HG03196 (cell line): Measurements from ENCODE around the gene HORMAD1.
"Not testable (repeated sequence)": the region's sequence is repeated elsewhere in the genome, so short reads cannot be mapped to it uniquely, and the experiment has no call there.

Experiments used
- ATAC-seq: cut with Tn5 transposase; IDR thresholded peaks from one replicate; pipeline ENCODE4 v1.9.1; 2021; ENCODE audit not compliant: unreplicated experiment

The HORMAD1 gene

DNA sequence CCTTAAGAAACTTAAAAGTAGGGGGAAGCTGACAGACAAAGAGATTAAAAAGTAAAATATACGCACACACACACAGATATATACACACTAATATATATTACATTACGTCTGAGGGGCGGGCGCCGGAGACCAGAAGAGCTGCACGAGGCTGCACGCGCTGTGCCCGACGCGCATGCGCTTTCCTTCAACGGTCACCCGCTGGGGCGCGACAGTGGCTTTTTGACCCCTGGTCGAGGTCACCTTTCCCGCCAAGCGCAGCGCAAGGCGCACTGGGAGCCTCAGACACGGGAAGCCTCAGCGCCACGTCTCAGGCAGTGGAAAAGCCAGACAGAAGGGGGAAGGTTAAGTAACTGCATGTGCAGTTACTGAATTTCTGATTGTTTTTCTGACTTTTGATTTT, at the start of gene HORMAD1:
Gene HORMAD1 (minus strand): TSS at position 193 of the 400 bp plus-strand sequence. CDS start 1,390 bp downstream, outside the sequence.
- ATAC-seq: no peak

GRCh38 chr1:150767704-150768103, 47.0 kb upstream of the HORMAD1 start:
- not testable (repeated sequence) for ATAC-seq

DNA sequence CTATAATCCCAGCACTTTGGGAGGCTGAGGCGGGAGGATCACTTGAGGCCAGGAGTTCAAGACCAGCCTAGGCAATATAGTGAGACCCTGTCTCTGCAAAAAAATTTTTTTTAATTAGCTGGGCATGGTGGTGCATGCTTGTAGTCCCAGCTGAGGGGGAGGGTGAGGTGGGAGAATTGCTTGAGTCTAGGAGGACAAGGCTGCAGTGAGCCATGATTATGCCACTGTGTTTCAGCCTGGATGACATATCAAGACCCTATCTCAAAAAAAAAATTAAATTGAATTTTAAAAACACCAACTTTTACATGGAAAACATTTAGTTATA, 45.2 kb upstream of the HORMAD1 start:
- not testable (repeated sequence) for ATAC-seq

- ATAC-seq: peak; percentile 83
Observed at GRCh38 chr1:150765296-150765976, 44.7 kb upstream of the HORMAD1 start, which contains the start of gene CTSS. CTSS (minus strand) TSS chr1:150765778; CDS start chr1:150764763, 1,015 bp downstream.

DNA sequence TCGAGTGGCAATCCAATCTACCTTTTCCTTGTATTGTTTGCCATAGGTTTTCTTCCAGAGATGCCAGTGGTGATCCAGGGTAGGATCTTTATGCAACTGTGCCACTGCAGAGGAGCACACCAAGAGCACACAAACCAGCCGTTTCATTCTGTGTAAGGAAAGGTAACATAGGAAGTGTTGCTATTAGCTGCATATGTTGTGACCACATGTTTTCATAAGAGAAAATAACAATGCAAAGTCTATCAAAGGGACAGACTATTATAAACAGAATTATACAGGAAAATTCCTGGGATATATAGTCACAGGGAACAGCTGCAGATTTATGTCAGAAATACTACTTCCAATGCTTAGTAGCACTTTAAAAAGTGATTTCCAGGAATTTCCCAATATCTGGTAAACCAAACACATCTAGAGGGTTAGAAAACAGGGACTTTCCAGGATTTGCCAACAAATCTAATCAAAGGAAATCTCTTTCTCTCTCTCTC, 44.0 kb upstream of the HORMAD1 start:
- ATAC-seq: no peak

DNA sequence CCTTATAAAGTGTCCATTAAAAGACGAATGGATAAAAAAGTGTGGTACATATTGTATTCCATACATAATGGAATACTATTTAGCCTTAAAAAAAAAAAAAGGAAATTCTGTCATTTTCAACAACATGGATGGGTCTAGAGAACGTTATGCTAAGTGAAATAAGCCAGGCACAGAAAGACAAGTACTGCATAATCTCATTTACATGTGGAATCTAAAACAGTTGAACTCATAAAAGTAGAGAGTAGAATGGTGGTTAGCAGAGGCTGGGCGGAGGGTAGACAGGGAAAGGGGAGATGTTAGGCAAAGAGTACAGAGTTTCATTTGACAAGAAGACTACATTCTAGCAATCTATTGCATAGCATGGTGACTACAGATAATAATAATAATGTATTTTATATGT, 42.3 kb upstream of the HORMAD1 start:
- no peak for ATAC-seq

GRCh38 chr1:150762552-150762951, 41.9 kb upstream of the HORMAD1 start:
- ATAC-seq: no peak

GRCh38 chr1:150761801-150762200, 41.1 kb upstream of the HORMAD1 start:
- ATAC-seq: no peak

GRCh38 chr1:150760013-150760412, 39.3 kb upstream of the HORMAD1 start:
- ATAC-seq: no peak

DNA sequence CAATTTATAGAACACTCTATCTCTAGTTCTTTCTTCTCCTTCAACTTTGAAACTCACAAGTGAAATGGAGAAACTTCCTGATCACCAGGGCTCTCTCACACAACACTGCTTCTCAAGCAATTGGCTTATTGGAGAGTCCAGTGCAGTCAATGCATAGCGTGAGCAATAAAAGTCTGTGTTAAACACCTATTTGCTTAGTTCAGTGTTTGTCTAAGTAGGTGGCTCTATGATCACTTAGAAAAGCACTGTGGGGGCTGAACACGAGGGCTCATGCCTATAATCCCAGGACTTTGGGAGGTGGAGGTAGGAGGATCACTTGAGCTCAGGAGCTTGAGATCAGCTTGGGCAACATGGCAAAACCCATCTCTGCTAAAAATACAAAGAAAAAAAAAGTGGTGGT, 32.7 kb upstream of the HORMAD1 start:
- no peak for ATAC-seq

- no peak for ATAC-seq
Observed at GRCh38 chr1:150751443-150751842, 30.7 kb upstream of the HORMAD1 start.

GRCh38 chr1:150749720-150750311, 29.1 kb upstream of the HORMAD1 start:
- no peak for ATAC-seq

DNA sequence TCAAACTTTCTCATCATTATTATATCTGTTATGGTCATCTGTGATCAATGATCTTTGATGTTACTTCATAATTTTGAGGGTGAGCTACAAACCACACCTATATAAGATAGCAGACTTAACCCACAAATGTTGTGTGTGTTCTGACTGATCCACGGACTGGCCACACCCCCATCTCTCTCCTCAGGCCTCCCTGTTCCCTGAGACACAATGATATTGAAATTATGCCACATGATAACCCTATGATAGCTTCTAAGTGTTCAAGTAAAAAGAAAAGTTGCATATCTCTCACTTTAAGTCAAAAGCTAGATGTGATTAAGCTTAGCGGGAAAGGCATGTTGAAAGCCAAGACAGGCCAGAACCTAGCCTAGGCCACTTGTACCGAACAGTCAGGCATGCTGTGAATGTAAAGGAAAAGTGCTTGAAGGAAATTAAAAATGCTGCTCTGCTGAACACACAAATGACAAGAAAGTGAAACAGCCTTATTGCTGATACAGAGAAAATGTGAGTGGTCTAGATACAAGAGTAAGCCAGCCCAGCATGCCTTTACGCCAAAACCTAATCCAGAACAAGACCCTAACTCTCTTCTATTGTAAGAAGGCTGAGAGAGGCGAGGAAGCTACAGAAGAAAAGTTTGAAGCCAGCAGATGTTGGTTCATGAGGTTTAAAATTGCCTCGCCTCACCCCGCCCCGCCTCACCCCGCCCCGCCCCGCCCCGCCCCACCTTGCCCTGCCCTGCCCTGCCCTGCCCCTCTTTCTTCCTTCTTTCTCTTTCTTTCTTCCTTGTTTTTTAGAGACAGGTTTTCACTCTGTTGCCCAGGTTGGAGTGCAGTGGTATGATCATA, 28.4 kb upstream of the HORMAD1 start:
- ATAC-seq: no peak

- ATAC-seq: no peak
Observed at GRCh38 chr1:150730130-150730721, 9.5 kb upstream of the HORMAD1 start.

GRCh38 chr1:150724336-150724735, 3.6 kb upstream of the HORMAD1 start:
- ATAC-seq: no peak

DNA sequence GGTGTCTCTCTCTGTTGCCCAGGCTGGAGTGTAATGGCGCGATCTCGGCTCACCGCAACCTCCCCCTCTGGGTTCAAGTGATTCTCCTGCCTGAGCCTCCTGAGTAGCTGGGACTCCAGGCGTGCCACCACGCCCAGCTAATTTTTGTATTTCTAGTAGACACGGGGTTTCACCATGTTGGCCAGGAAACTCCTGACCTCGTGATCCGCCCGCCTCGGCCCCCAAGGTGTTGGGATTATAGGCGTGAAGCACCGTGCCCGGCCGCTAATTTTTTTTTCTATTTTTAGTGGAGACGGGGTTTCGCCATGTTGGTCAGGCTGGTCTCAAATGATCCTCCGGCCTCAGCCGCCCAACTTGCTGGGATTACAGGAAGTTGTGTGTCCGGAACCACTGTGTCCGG, 597 bp downstream of the HORMAD1 start:
- no peak for ATAC-seq

- ATAC-seq: no peak
Observed at GRCh38 chr1:150718225-150718891, 2.3 kb downstream of the HORMAD1 start.

DNA sequence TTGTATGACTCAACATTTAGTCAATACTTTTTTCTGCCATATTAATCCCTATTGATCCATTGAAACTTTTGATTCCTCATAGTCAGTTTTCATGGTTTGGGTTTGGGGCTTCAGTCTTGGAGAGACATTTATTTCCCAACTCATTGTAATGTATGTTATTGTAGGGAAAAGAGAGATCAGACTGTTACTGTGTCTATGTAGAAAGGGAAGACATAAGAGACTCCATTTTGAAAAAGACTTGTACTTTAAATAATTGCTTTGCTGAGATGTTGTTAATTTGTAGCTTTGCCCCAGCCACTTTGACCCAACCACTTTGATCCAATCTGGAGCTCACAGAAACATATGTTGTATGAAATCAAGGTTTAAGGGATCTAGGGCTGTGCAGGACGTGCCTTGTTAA, 11.7 kb downstream of the HORMAD1 start:
- ATAC-seq: not testable (repeated sequence)

- peak; percentile 69 for ATAC-seq
Observed at GRCh38 chr1:150708595-150708994, 12.1 kb downstream of the HORMAD1 start.

GRCh38 chr1:150706091-150706490, 14.6 kb downstream of the HORMAD1 start:
- no peak for ATAC-seq

DNA sequence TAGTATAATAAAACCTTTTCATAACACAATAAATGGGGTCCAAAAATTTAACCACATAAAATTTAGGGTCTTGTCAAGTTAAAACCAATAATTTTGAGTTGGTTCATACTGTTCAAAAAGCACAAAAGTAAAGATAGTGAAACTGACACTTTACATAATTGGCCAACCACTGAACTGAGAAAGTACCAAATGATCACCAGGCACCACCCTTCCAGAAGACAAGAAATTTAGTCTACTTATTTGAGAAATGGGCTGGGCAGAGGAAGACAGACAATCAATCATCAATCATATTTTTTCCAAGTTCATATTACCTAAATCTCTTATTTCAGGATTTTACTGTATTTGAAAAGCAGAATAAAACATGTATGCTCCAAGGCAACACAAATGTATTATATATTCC, 17.3 kb downstream of the HORMAD1 start:
- ATAC-seq: no peak
